Measurements from ENCODE around the gene LRP1. TPM values are rescaled to one million over a fixed set of nuclear protein-coding genes. Genes with fewer than 3 reads are reported as not detected.

LRP1 gene
- total and polyA plus RNA-seq, 4 donors = 87.5 to 375 (median 139) TPM

- Histone ChIP-seq H3K4me3 (ENCODE audit: low read depth in 1 of 3, low read length in 3 of 3) (peak overlapping the region in 2 of 3 donors; percentile 55 to 68), H3K36me3 (ENCODE audit: control insufficient read depth in 4 of 4, insufficient read depth in 3 of 4, low read depth in 1 of 4, low read length in 3 of 4) (peaks cover 12 to 18% (median 15%) of the 10 kb centered on the region in 4 donors), H3K9ac (ENCODE audit: low read depth in 1 of 2, low read length in 2 of 2) (peak overlapping the region; percentile 62 to 95), H3K27me3 (ENCODE audit: control insufficient read depth in 4 of 4, insufficient read depth in 4 of 4, low read length in 3 of 4) (no peaks in the 10 kb centered on the region), H3K27ac (ENCODE audit: low read depth in 1 of 2, low read length in 2 of 2) (peak overlapping the region; percentile 94 to 97), H3K4me1 (ENCODE audit: control insufficient read depth in 4 of 4, insufficient read depth in 4 of 4, low read length in 3 of 4) (peaks cover 14 to 55% (median 40%) of the 10 kb centered on the region in 4 donors), H3K9me3 (ENCODE audit: control insufficient read depth in 4 of 4, low read length in 3 of 4) (no peaks in the 10 kb centered on the region)
- TF ChIP-seq HNF4A (conservative IDR thresholded peaks at IDR 0.05) = no peak
- peak; percentile 27 for TF ChIP-seq CTCF (IDR thresholded peaks at IDR 0.05; ENCODE audit: low read depth, low read length, missing input control)
- TF ChIP-seq YY1 (IDR thresholded peaks at IDR 0.05) = no peak
- no peak for TF ChIP-seq EGR1 (IDR thresholded peaks at IDR 0.05; ENCODE audit: low read depth in 2 of 2)
- TF ChIP-seq GABPA (IDR thresholded peaks at IDR 0.05 in 1 of 2, conservative IDR thresholded peaks at IDR 0.05 in 1 of 2) = peak in 1 of 2 donors; percentile 29
- TF ChIP-seq NR2F2 (IDR thresholded peaks at IDR 0.05) = no peak
- TF ChIP-seq ATF3 (IDR thresholded peaks at IDR 0.05) = no peak
- no peak for TF ChIP-seq ZBTB33 (IDR thresholded peaks at IDR 0.05)
- DNase-seq (ENCODE audit: low spot score) = no peak
- 4% methylated on average over 9 of the region's 9 CpGs for WGBS
Measured at GRCh38 chr12:57229046-57229633, 100.9 kb downstream of the LRP1 start.

GRCh38 chr12:57229634-57230380 is 101.5 kb downstream of the LRP1 start, which contains the start of gene SHMT2:
Gene SHMT2, plus strand, starts transcription at chr12:57229711. Its CDS starts 68 bp downstream, at chr12:57229779.
- Histone ChIP-seq H3K36me3 (ENCODE audit: control insufficient read depth in 4 of 4, insufficient read depth in 3 of 4, low read depth in 1 of 4, low read length in 3 of 4) (peaks cover 12 to 20% (median 15%) of the 10 kb centered on the region in 4 donors), H3K9me3 (ENCODE audit: control insufficient read depth in 4 of 4, low read length in 3 of 4) (no peaks in the 10 kb centered on the region), H3K9ac (ENCODE audit: low read depth in 1 of 2, low read length in 2 of 2) (peak within 1 kb of the TSS; percentile 76 to 95), H3K27ac (ENCODE audit: low read depth in 1 of 2, low read length in 2 of 2) (peak within 1 kb of the TSS; percentile 94 to 97), H3K27me3 (ENCODE audit: control insufficient read depth in 4 of 4, insufficient read depth in 4 of 4, low read length in 3 of 4) (no peaks in the 10 kb centered on the region), H3K4me3 (ENCODE audit: low read depth in 1 of 3, low read length in 3 of 3) (peak within 1 kb of the TSS; percentile 55 to 83 (median 68)), H3K4me1 (ENCODE audit: control insufficient read depth in 4 of 4, insufficient read depth in 4 of 4, low read length in 3 of 4) (peaks cover 17 to 61% (median 45%) of the 10 kb centered on the region in 4 donors)
- WGBS = under 1% methylated on average over 42 of the region's 42 CpGs
- peak; percentile 89 for DNase-seq (ENCODE audit: low spot score)
- TF ChIP-seq FOXA2 (IDR thresholded peaks at IDR 0.05) = peak; percentile 6
- no peak for TF ChIP-seq FOXA1 (IDR thresholded peaks at IDR 0.05)
- no peak for TF ChIP-seq CTCF (IDR thresholded peaks at IDR 0.05; ENCODE audit: low read depth, low read length, missing input control)
- peak; percentile 40 for TF ChIP-seq REST (IDR thresholded peaks at IDR 0.05)
- peak; percentile 77 for TF ChIP-seq YY1 (IDR thresholded peaks at IDR 0.05)
- peak in 1 of 2 donors; percentile 25 for TF ChIP-seq RAD21 (IDR thresholded peaks at IDR 0.05)
- peak; percentile 77 for TF ChIP-seq SP1 (IDR thresholded peaks at IDR 0.05)
- peak; percentile 96 for TF ChIP-seq ATF3 (IDR thresholded peaks at IDR 0.05)
- TF ChIP-seq JUND (IDR thresholded peaks at IDR 0.05) = peak in 1 of 2 donors; percentile 13
- TF ChIP-seq HNF4G (IDR thresholded peaks at IDR 0.05) = peak; percentile 29
- peak; percentile 78 for TF ChIP-seq MAX (IDR thresholded peaks at IDR 0.05)
- TF ChIP-seq EGR1 (IDR thresholded peaks at IDR 0.05; ENCODE audit: low read depth in 2 of 2) = no peak
- peak; percentile 28 for TF ChIP-seq ZBTB33 (IDR thresholded peaks at IDR 0.05)
- peak in 1 of 2 donors; percentile 50 for TF ChIP-seq HNF4A (conservative IDR thresholded peaks at IDR 0.05)
